HG03354 (cell line): ENCODE measurements around the gene IGFALS.

ENCODE experiments used
- ATAC-seq: cut with Tn5 transposase; IDR thresholded peaks from one replicate; pipeline ENCODE4 v1.9.1; 2021; ENCODE audit warnings: mild to moderate bottlenecking; ENCODE audit not compliant: unreplicated experiment, poor library complexity, severe bottlenecking

The IGFALS gene

GRCh38 chr16:1793578-1794220 lies at the start of gene IGFALS:
Gene IGFALS (minus strand): TSS chr16:1793705. CDS start chr16:1793652, 53 bp downstream.
- no peak for ATAC-seq

- ATAC-seq = no peak
Observed at GRCh38 chr16:1839554-1839953, 46.0 kb upstream of the IGFALS start.

DNA sequence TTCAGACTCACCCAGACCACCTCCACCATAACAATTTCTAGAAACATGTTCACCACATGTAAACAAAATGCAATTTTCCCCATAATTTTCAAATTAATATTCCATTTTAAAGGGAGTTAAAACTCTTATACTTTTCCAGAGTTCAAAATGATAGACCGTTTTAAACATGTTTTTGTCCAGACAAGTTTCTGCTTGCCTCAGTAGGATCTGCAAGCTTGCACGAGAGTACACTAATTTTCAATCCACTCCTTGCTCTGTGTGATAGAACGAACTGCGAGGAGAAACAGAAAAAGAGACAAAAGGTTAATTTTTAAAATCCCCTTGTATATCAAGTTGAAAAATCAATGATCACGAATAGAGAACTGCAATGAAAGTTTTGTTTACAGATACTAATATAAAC lies 40.6 kb upstream of the IGFALS start:
- ATAC-seq = no peak

- no peak for ATAC-seq
Observed at GRCh38 chr16:1832838-1833454, 39.4 kb upstream of the IGFALS start.

- no peak for ATAC-seq
Observed at GRCh38 chr16:1831186-1832075, 37.9 kb upstream of the IGFALS start.

GRCh38 chr16:1830213-1830612 lies 36.7 kb upstream of the IGFALS start:
- ATAC-seq = no peak

DNA sequence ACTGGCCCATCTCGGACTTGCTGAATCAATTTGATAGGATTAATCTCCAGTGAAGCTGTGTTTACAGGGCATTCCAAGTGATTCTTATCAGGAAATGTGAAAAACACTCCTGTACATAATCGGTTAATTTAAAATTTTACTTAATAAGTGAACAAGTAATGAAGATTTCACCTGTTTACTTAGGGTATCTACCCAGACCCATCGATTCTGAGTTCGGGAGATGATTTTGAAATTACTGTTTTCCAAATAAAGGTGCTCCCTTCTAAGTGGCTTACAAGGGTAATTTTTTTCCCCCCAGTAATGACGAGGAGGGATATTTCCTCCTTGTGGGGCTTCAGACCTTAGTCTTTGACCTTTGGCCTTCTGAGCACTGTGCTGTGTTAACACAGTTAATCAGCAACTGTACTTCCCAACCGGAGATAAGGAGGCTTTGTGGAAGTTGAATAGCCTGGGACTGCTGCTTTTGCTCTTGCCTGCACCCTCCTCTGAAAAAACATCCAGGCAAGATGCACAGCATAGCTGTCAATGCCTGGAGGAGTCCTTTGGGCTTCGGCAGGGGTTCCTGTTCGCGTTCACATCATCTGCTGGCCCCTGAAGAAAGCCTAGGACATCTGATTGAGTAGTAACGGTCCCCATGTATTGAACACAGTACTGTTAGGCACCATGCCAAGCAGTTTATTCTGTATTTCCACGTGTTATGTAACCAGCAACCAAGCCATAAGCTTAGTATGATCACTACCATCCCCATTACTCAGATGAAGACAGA lies 35.3 kb upstream of the IGFALS start:
- no peak for ATAC-seq

DNA sequence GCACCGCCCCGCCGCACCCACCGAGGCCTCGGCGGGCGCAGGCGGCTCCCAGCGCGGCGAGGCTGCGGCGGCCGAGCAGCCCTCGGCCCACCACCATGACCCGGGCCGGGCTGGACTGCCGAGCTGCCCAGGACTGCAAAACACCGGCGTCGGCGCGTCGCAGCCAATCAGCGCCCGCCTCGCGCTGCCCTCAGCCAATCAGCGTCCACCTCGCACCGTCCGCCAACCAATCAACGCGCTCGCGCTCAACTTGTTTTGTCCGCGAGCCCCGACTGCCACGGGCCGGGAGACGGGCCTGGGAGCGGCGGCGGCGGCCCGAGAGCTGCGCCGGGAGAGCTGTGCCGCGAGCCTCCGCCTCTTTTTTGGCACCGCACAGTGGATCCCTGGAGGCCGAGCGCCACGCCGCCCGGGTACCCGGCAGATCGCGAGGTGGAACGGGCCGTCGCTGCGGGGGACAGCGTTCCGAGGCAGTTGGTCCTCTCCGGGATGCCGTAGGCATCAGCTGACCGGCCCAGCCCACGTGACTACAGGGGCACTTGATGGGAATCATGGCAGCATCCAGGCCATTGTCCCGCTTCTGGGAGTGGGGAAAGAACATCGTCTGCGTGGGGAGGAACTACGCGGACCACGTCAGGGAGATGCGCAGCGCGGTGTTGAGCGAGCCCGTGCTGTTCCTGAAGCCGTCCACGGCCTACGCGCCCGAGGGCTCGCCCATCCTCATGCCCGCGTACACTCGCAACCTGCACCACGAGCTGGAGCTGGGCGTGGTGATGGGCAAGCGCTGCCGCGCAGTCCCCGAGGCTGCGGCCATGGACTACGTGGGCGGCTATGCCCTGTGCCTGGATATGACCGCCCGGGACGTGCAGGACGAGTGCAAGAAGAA lies 33.4 kb upstream of the IGFALS start, which contains the start of the genes FAHD1 and HAGH:
Gene FAHD1, plus strand, starts transcription at position 516 of the 883 bp plus-strand sequence. Its CDS starts 33 bp downstream, at position 549.
Gene HAGH, minus strand, starts transcription at position 135 of the 883 bp plus-strand sequence. Its CDS starts 38 bp downstream, at position 97.
- ATAC-seq = peak; percentile 83

- peak; percentile 51 for ATAC-seq
Observed at GRCh38 chr16:1825864-1826690, 32.6 kb upstream of the IGFALS start.

GRCh38 chr16:1825381-1825863 lies 31.9 kb upstream of the IGFALS start:
- ATAC-seq = no peak

- no peak for ATAC-seq
Observed at GRCh38 chr16:1823821-1824220, 30.3 kb upstream of the IGFALS start.

GRCh38 chr16:1822801-1823200 lies 29.3 kb upstream of the IGFALS start:
- no peak for ATAC-seq

GRCh38 chr16:1821861-1822611 lies 28.5 kb upstream of the IGFALS start:
- ATAC-seq = no peak

DNA sequence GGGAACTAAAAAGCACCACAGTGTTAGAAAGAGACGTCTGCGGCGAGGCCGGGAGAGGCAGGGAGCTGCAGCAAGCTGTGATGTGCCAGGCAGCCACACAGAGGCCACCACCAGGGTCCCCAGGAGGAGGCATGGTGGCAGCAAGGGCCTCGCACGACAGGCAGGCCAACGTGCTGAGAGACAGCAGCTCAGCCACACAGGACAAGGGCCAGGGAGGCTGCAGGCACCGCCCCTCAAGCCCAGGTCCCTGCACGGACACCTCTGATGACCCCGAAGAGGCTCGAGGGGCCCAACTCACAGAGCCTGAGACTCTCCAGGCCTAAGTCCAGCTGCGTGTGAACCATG lies 27.4 kb upstream of the IGFALS start:
- ATAC-seq = no peak

- no peak for ATAC-seq
Observed at GRCh38 chr16:1820096-1820945, 26.8 kb upstream of the IGFALS start.

GRCh38 chr16:1819611-1820010 lies 26.1 kb upstream of the IGFALS start:
- ATAC-seq = no peak
